ENCODE measurements around the gene CCDC110. TPM values are rescaled to one million over a fixed set of nuclear protein-coding genes. Genes with fewer than 3 reads are reported as not detected.

The CCDC110 gene
- polyA plus RNA-seq, 1 experiment = 1.1 TPM

DNA sequence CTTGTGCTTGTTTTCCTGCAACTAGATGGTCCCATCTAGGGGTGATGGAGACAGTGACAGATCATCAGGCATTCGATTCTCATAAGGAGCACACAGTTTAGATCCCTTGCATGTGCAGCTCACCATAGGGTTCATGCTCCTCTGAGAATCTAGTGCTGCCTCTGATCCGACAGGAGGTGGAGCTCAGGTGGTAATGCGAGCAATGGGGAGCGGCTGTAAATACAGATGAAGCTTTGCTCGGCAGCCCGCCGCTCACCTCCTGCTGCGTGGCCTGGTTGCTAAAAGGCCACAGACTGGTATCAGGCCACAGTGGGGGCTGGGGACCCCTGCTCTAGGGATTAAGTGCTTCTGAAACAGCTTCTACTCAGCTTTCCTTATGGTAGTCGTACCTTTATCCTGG lies 28.5 kb upstream of the CCDC110 start:
- TF ChIP-seq, protein P1, sequence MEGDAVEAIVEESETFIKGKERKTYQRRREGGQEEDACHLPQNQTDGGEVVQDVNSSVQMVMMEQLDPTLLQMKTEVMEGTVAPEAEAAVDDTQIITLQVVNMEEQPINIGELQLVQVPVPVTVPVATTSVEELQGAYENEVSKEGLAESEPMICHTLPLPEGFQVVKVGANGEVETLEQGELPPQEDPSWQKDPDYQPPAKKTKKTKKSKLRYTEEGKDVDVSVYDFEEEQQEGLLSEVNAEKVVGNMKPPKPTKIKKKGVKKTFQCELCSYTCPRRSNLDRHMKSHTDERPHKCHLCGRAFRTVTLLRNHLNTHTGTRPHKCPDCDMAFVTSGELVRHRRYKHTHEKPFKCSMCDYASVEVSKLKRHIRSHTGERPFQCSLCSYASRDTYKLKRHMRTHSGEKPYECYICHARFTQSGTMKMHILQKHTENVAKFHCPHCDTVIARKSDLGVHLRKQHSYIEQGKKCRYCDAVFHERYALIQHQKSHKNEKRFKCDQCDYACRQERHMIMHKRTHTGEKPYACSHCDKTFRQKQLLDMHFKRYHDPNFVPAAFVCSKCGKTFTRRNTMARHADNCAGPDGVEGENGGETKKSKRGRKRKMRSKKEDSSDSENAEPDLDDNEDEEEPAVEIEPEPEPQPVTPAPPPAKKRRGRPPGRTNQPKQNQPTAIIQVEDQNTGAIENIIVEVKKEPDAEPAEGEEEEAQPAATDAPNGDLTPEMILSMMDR (IDR thresholded peaks at IDR 0.05; ENCODE audit: low read depth, low read length) = no peak
- POLR2A ChIA-PET = no interaction called here
- Histone ChIP-seq H3K4me3 (ENCODE audit: low read depth, low read length) (no peak overlapping the region), H3K27ac (ENCODE audit: low read depth, low read length) (no peak overlapping the region), H3K9me3 (ENCODE audit: control insufficient read depth, insufficient read depth, low read length) (peaks cover 8% of the 10 kb centered on the region), H3K27me3 (ENCODE audit: control insufficient read depth, insufficient read depth, low read length) (no peaks in the 10 kb centered on the region)
- CTCF ChIA-PET = no interaction called here
- no peak for DNase-seq (ENCODE audit: low read depth, low spot score)

DNA sequence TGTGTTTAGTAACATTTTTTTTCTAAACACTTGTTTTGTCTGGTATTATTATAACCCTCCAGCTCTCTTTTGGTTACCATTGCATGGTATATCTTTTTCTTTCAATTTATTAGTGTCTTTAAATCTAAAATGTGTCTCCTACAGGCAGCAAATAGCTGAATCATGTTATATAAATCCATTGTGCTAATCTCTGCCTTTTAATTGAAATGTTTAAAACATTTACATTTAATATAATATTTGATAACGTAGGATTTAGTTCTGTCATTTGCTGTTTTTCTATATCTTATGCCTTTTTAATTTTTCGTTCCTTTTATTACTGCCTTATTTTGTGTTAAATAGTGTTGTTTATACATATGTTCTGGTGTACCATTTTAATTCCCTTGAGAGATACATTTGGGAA lies 17.1 kb upstream of the CCDC110 start:
- H3K4me3 ChIP-seq (ENCODE audit: low read depth, low read length) = no peak overlapping the region
- H3K9me3 ChIP-seq (ENCODE audit: control insufficient read depth, insufficient read depth, low read length) = peaks cover 5% of the 10 kb centered on the region
- no peak for DNase-seq (ENCODE audit: low read depth, low spot score)
- no peaks in the 10 kb centered on the region for H3K27me3 ChIP-seq (ENCODE audit: control insufficient read depth, insufficient read depth, low read length)
- H3K27ac ChIP-seq (ENCODE audit: low read depth, low read length) = no peak overlapping the region
- TF ChIP-seq, protein P1 (IDR thresholded peaks at IDR 0.05; ENCODE audit: low read depth, low read length) = no peak
- ChIA-PET POLR2A (no interaction called here), CTCF (no interaction called here)

DNA sequence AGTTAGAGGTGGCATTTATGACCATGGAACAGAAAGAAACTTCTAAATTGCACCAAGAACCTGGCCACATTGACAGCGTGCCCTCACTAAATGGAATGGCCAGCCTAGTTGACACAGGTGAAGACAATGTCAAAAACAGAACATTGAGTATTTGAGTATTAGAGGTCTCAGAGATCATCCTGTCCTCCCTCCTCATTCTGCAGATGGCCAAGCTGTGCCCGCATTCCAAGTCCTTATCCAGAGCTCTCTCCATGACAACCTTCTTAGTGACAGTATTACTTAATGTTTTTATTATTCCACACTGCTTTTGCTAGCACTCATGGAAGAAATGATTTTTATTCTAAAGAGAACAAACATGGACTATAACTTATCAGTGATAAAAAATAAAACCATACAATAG lies 9.9 kb upstream of the CCDC110 start:
- TF ChIP-seq, protein P1 (IDR thresholded peaks at IDR 0.05; ENCODE audit: low read depth, low read length) = no peak
- ChIA-PET CTCF (interaction anchor here (1.5 kb wide), 1 partner anchor 117 kb away, joined by 5 read pairs; no protein-coding TSS in a partner anchor), POLR2A (no interaction called here)
- no peaks in the 10 kb centered on the region for H3K9me3 ChIP-seq (ENCODE audit: control insufficient read depth, insufficient read depth, low read length)
- no peak overlapping the region for H3K27ac ChIP-seq (ENCODE audit: low read depth, low read length)
- no peak overlapping the region for H3K4me3 ChIP-seq (ENCODE audit: low read depth, low read length)
- no peak for DNase-seq (ENCODE audit: low read depth, low spot score)
- H3K27me3 ChIP-seq (ENCODE audit: control insufficient read depth, insufficient read depth, low read length) = peaks cover 20% of the 10 kb centered on the region

DNA sequence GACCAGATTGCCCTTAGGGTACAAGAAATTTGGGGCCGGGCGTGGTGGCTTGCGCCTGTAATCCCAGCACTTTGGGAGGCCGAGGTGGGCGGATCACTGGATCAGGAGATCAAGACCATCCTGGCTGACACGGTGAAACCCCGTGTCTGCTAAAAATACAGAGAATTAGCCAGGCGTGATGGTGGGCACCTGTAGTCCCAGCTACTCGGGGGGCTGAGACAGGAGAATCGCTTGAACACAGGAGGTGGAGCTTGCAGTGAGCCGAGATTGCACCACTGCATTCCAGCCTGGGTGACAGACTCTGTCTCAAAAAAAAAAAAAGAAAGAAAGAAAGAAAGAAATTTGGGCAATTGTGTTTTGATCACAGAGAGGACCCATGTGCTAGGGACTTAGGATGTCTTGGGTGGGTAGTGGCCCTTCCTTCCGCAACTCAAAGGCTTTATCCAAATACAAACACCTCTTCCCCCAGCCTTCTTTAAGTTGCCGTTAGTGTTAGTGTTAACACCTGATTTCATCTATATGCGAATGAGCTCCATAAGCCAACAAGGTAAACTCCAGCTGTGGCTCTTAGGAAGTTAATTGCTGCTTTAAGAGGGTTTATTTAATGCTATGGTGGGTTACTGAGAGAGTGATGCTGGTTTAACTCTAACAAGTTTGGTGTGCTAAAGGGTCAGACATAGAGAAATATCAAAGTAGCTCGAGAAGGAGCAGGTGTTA lies 8.6 kb upstream of the CCDC110 start:
- TF ChIP-seq, protein P1 (IDR thresholded peaks at IDR 0.05; ENCODE audit: low read depth, low read length) = no peak
- DNase-seq (ENCODE audit: low read depth, low spot score) = no peak
- Histone ChIP-seq H3K27ac (ENCODE audit: low read depth, low read length) (no peak overlapping the region), H3K9me3 (ENCODE audit: control insufficient read depth, insufficient read depth, low read length) (no peaks in the 10 kb centered on the region), H3K4me3 (ENCODE audit: low read depth, low read length) (no peak overlapping the region), H3K27me3 (ENCODE audit: control insufficient read depth, insufficient read depth, low read length) (peaks cover 20% of the 10 kb centered on the region)
- CTCF ChIA-PET = interaction anchor here (0.7 to 1.5 kb wide), 4 partner anchors 8 to 558 kb away, joined by 3 to 5 read pairs (median 4); no protein-coding TSS in a partner anchor
- POLR2A ChIA-PET = no interaction called here

DNA sequence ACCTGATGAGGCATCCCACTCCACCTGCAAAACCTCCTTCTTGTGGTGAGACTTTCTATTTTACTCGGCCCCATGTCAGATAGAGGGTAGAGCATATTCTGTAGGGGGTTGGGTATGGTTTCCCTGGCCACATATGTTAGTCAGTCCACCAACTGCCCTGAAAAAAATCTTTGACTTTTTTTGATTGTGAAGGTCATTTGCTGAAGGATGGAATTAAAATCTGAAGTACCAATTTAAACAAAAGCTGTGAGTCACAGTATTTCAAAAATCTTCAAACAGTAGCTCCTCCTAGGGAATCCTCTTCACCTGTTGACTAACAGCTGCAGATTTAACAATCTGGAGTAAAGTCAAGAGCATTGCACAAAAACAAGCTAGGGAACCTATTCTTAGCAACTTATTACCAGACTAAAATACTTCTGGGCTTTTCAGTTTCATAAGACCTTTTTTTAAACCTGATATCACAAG lies 8.0 kb upstream of the CCDC110 start:
- POLR2A ChIA-PET = no interaction called here
- no peaks in the 10 kb centered on the region for H3K9me3 ChIP-seq (ENCODE audit: control insufficient read depth, insufficient read depth, low read length)
- CTCF ChIA-PET = interaction anchor here (0.7 to 1.2 kb wide), 4 partner anchors 31 to 559 kb away, joined by 3 to 6 read pairs (median 4); no protein-coding TSS in a partner anchor
- no peak overlapping the region for H3K4me3 ChIP-seq (ENCODE audit: low read depth, low read length)
- TF ChIP-seq, protein P1 (IDR thresholded peaks at IDR 0.05; ENCODE audit: low read depth, low read length) = no peak
- H3K27ac ChIP-seq (ENCODE audit: low read depth, low read length) = no peak overlapping the region
- DNase-seq (ENCODE audit: low read depth, low spot score) = no peak
- peaks cover 20% of the 10 kb centered on the region for H3K27me3 ChIP-seq (ENCODE audit: control insufficient read depth, insufficient read depth, low read length)
